ENCODE results near the gene NR1D1.

The NR1D1 gene

GRCh38 chr17:40095944-40096791, 4.2 kb downstream of the NR1D1 start:
- DNase-seq: no peak

GRCh38 chr17:40095351-40095943, 4.9 kb downstream of the NR1D1 start:
- DNase-seq: no peak

GRCh38 chr17:40094874-40095273, 5.5 kb downstream of the NR1D1 start:
- no peak for DNase-seq

- DNase-seq: no peak
Measured at GRCh38 chr17:40093580-40094201, 6.7 kb downstream of the NR1D1 start.

GRCh38 chr17:40093005-40093579, 7.3 kb downstream of the NR1D1 start:
- DNase-seq: no peak

- no peak for DNase-seq
Measured at GRCh38 chr17:40092581-40092980, 7.8 kb downstream of the NR1D1 start.

GRCh38 chr17:40091691-40092397, 8.5 kb downstream of the NR1D1 start:
- DNase-seq: no peak

- DNase-seq: no peak
Measured at GRCh38 chr17:40090237-40091119, 9.9 kb downstream of the NR1D1 start.

- no peak for DNase-seq
Measured at GRCh38 chr17:40089077-40089895, 11.1 kb downstream of the NR1D1 start.

GRCh38 chr17:40087903-40088718, 12.3 kb downstream of the NR1D1 start:
- DNase-seq: no peak

- DNase-seq: no peak
Measured at GRCh38 chr17:40087049-40087794, 13.2 kb downstream of the NR1D1 start.

GRCh38 chr17:40086150-40087044, 14.0 kb downstream of the NR1D1 start:
- no peak for DNase-seq

GRCh38 chr17:40084477-40084876, 15.9 kb downstream of the NR1D1 start:
- no peak for DNase-seq

GRCh38 chr17:40079545-40079944, 20.8 kb downstream of the NR1D1 start:
- no peak for DNase-seq

- DNase-seq: no peak
Measured at GRCh38 chr17:40076591-40076990, 23.8 kb downstream of the NR1D1 start.

- DNase-seq: no peak
Measured at GRCh38 chr17:40075942-40076498, 24.4 kb downstream of the NR1D1 start.

GRCh38 chr17:40075201-40075941, 25.0 kb downstream of the NR1D1 start:
- no peak for DNase-seq
